Measurements from ENCODE around the gene EBI3.
A peak's percentile ranks its signal among the peaks of the same experiment; 100 is the strongest.

EBI3 gene
- 0 to 0.17 (median 0) reads per million in 3 donors for total RNA-seq

DNA sequence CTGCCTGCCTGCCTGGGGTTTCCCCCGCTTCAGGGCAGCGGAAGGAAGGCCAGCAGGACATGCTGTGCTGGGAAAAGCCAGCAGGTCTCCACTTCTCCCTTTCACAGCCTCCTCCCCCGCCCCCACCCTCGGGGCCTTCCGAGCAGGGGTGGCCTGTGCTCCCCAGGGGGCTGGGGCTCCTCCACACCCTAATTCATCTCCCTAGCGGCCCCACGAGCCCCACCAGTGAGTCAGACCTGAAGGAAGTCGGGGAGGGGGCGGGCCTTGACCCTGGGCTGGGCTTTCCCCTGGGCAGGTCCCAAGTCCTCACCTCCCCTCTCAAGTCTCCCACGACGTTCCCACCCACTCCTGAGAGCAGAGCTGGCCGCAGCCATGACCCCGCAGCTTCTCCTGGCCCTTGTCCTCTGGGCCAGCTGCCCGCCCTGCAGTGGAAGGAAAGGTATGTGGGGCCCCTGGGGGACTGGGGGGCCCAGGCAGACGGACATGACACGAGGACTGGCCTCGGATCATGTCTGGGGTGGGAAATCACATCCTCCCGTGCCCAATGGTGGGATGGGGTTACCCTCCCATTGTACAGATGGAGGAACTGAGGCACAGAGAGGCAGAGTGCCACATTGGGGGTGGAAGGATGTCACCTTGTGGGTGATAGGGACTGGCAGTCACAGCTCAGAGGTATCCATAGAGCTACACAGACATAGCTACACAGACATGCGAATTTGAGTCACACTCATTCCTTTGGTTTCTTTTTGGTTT lies at the start of gene EBI3:
Gene EBI3, plus strand, starts transcription at position 345 of the 753 bp plus-strand sequence. Its CDS starts 28 bp downstream, at position 373.
- no peak for DNase-seq

DNA sequence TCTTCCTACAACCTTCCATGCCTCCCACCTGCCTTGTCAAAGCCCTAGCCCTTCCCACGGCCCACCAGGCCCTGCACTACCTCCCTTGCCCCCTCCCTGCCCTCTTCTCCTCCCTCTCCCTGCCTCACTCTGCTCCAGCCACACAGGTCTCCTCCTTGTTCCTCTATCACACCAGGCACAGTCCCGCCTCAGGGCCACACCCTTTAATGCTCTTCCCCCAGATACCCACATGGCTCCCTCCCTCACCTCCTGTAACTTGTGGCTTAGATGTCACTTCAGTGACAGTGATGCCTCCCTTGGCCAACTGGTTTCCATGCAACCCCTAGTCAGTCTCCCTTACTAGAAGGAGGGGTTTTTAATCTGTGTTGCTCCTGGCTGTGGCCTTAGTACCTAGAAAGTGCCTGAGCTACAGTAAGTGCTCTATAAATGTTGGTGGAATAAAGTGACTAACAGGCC lies 48.2 kb upstream of the EBI3 start:
- no peak overlapping the region for H3K4me3 ChIP-seq (ENCODE audit: insufficient read depth, low read depth, low read length, poor library complexity, severe bottlenecking)
- DNase-seq = no peak
- H3K4me1 ChIP-seq (ENCODE audit: control insufficient read depth, insufficient read depth, low read length, poor library complexity, severe bottlenecking) = peaks cover 21% of the 10 kb centered on the region
- H3K27me3 ChIP-seq (replicated peaks; ENCODE audit: control insufficient read depth, insufficient read depth, low read length, poor library complexity, severe bottlenecking) = no peaks in the 10 kb centered on the region
- H3K36me3 ChIP-seq (ENCODE audit: control insufficient read depth, insufficient read depth, low read length) = peaks cover 12% of the 10 kb centered on the region
- H3K27ac ChIP-seq (ENCODE audit: insufficient read depth, low read length, poor library complexity, severe bottlenecking) = no peak overlapping the region
- no peaks in the 10 kb centered on the region for H3K9me3 ChIP-seq (ENCODE audit: control insufficient read depth, low read length)

More for the DNA sequence above, at the start of gene EBI3:
- Histone ChIP-seq H3K27me3 (replicated peaks; ENCODE audit: control insufficient read depth, insufficient read depth, low read length, poor library complexity, severe bottlenecking) (peaks cover 14% of the 10 kb centered on the region), H3K9me3 (ENCODE audit: control insufficient read depth, low read length) (no peaks in the 10 kb centered on the region), H3K36me3 (ENCODE audit: control insufficient read depth, insufficient read depth, low read length) (no peaks in the 10 kb centered on the region), H3K4me1 (ENCODE audit: control insufficient read depth, insufficient read depth, low read length, poor library complexity, severe bottlenecking) (no peaks in the 10 kb centered on the region), H3K27ac (ENCODE audit: insufficient read depth, low read length, poor library complexity, severe bottlenecking) (no peak within 1 kb of the TSS), H3K4me3 (ENCODE audit: insufficient read depth, low read depth, low read length, poor library complexity, severe bottlenecking) (no peak within 1 kb of the TSS)

GRCh38 chr19:4182084-4182810 lies 47.1 kb upstream of the EBI3 start, which contains the start of the genes ANKRD24 and SIRT6:
Gene ANKRD24, plus strand, starts transcription at chr19:4182689. Its CDS starts 3,737 bp downstream, at chr19:4186426.
Gene SIRT6, minus strand, starts transcription at chr19:4182563. Its CDS starts 24 bp downstream, at chr19:4182539.
- Histone ChIP-seq H3K4me3 (ENCODE audit: insufficient read depth, low read depth, low read length, poor library complexity, severe bottlenecking) (peak within 1 kb of the TSS; percentile 90), H3K27ac (ENCODE audit: insufficient read depth, low read length, poor library complexity, severe bottlenecking) (peak within 1 kb of the TSS; percentile 86), H3K9me3 (ENCODE audit: control insufficient read depth, low read length) (no peaks in the 10 kb centered on the region), H3K4me1 (ENCODE audit: control insufficient read depth, insufficient read depth, low read length, poor library complexity, severe bottlenecking) (peaks cover 21% of the 10 kb centered on the region), H3K36me3 (ENCODE audit: control insufficient read depth, insufficient read depth, low read length) (peaks cover 5% of the 10 kb centered on the region), H3K27me3 (replicated peaks; ENCODE audit: control insufficient read depth, insufficient read depth, low read length, poor library complexity, severe bottlenecking) (no peaks in the 10 kb centered on the region)
- DNase-seq = peak; percentile 90 to 95 (median 93)

GRCh38 chr19:4183967-4184717 lies 45.2 kb upstream of the EBI3 start:
- Histone ChIP-seq H3K27me3 (replicated peaks; ENCODE audit: control insufficient read depth, insufficient read depth, low read length, poor library complexity, severe bottlenecking) (no peaks in the 10 kb centered on the region), H3K4me1 (ENCODE audit: control insufficient read depth, insufficient read depth, low read length, poor library complexity, severe bottlenecking) (peaks cover 21% of the 10 kb centered on the region), H3K9me3 (ENCODE audit: control insufficient read depth, low read length) (no peaks in the 10 kb centered on the region), H3K36me3 (ENCODE audit: control insufficient read depth, insufficient read depth, low read length) (peaks cover 3% of the 10 kb centered on the region), H3K4me3 (ENCODE audit: insufficient read depth, low read depth, low read length, poor library complexity, severe bottlenecking) (no peak overlapping the region), H3K27ac (ENCODE audit: insufficient read depth, low read length, poor library complexity, severe bottlenecking) (no peak overlapping the region)
- no peak for DNase-seq

DNA sequence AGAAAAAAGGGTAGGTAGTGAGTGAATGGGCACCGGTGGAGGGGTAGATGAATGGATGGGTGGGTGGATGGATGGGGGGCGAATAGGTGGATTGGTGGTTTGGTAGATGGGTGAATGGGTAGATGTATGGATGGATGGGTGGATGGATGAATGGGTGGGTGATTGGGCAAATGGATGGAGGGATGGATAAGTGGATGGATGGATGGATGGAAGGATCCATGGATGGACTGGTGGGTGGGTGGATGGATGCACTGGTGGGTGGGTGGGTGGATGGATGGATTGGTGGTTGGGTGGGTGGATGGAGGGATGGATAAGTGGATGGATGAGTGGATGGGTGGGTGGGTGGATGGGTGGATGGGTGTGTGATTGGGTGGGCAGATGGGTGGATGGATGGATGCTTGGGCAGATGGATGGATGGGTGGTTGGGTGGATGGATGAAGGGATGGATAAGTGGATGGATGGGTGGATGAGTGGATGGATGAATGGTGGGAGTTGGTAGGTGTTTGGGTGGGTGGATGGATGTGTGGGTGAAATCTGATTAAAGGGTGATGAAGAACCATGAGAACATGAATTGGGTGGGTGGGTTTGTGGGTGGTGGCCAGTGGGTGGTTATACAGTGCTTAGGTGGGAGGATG lies 44.5 kb upstream of the EBI3 start:
- Histone ChIP-seq H3K4me1 (ENCODE audit: control insufficient read depth, insufficient read depth, low read length, poor library complexity, severe bottlenecking) (peaks cover 21% of the 10 kb centered on the region), H3K9me3 (ENCODE audit: control insufficient read depth, low read length) (no peaks in the 10 kb centered on the region), H3K4me3 (ENCODE audit: insufficient read depth, low read depth, low read length, poor library complexity, severe bottlenecking) (no peak overlapping the region), H3K27ac (ENCODE audit: insufficient read depth, low read length, poor library complexity, severe bottlenecking) (no peak overlapping the region), H3K36me3 (ENCODE audit: control insufficient read depth, insufficient read depth, low read length) (peaks cover under 1% of the 10 kb centered on the region), H3K27me3 (replicated peaks; ENCODE audit: control insufficient read depth, insufficient read depth, low read length, poor library complexity, severe bottlenecking) (no peaks in the 10 kb centered on the region)
- DNase-seq = no peak

GRCh38 chr19:4185413-4186086 lies 43.8 kb upstream of the EBI3 start:
- Histone ChIP-seq H3K27me3 (replicated peaks; ENCODE audit: control insufficient read depth, insufficient read depth, low read length, poor library complexity, severe bottlenecking) (no peaks in the 10 kb centered on the region), H3K27ac (ENCODE audit: insufficient read depth, low read length, poor library complexity, severe bottlenecking) (no peak overlapping the region), H3K4me3 (ENCODE audit: insufficient read depth, low read depth, low read length, poor library complexity, severe bottlenecking) (no peak overlapping the region), H3K9me3 (ENCODE audit: control insufficient read depth, low read length) (no peaks in the 10 kb centered on the region), H3K36me3 (ENCODE audit: control insufficient read depth, insufficient read depth, low read length) (no peaks in the 10 kb centered on the region), H3K4me1 (ENCODE audit: control insufficient read depth, insufficient read depth, low read length, poor library complexity, severe bottlenecking) (peaks cover 17% of the 10 kb centered on the region)
- DNase-seq = no peak

- Histone ChIP-seq H3K27me3 (replicated peaks; ENCODE audit: control insufficient read depth, insufficient read depth, low read length, poor library complexity, severe bottlenecking) (no peaks in the 10 kb centered on the region), H3K27ac (ENCODE audit: insufficient read depth, low read length, poor library complexity, severe bottlenecking) (no peak overlapping the region), H3K36me3 (ENCODE audit: control insufficient read depth, insufficient read depth, low read length) (no peaks in the 10 kb centered on the region), H3K4me3 (ENCODE audit: insufficient read depth, low read depth, low read length, poor library complexity, severe bottlenecking) (no peak overlapping the region), H3K4me1 (ENCODE audit: control insufficient read depth, insufficient read depth, low read length, poor library complexity, severe bottlenecking) (peaks cover 9% of the 10 kb centered on the region), H3K9me3 (ENCODE audit: control insufficient read depth, low read length) (no peaks in the 10 kb centered on the region)
- peak; percentile 28 to 58 (median 50) for DNase-seq
These were observed 43.0 kb upstream of the EBI3 start for GRCh38 chr19:4186087-4186993.

DNA sequence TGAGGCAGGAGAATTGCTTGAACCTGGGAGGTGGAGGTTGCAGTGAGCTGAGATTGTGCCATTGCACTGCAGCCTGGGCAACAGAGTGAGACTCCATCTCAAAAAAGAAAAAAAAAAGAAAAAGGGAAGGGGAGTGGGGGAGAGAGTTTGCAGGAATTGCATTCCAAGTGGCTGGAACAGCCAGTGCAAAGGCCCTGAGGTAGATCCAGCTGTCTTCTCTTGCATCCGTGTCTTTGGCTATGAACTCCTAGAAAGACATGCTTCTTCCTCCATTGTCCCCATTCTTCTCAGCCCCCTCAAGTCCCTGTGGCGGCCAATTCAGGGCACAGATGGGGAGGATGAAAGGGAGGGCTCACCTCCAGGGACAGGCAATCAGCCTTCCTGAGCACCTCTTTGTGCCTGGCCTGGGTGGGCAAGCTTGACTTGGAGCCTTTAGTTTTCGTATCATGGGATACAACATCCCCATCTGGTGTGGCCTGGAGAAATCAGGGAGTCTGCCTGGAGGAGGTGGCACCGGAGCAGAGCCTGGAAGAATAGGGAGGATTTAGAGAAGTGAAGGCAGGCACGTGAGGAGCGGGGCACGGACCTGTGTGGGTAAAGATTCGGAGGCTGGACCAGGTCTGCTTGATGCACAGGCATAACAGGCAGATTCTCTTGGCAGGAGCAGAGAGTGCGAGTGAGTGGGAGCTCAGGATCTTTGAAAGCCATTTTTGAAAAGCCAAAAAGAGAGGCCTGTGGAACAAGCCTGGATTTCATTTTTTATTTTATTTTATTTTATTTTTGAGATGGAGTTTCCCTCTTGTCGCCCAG lies 41.8 kb upstream of the EBI3 start:
- no peak for DNase-seq
- H3K4me1 ChIP-seq (ENCODE audit: control insufficient read depth, insufficient read depth, low read length, poor library complexity, severe bottlenecking) = no peaks in the 10 kb centered on the region
- H3K27me3 ChIP-seq (replicated peaks; ENCODE audit: control insufficient read depth, insufficient read depth, low read length, poor library complexity, severe bottlenecking) = no peaks in the 10 kb centered on the region
- no peaks in the 10 kb centered on the region for H3K9me3 ChIP-seq (ENCODE audit: control insufficient read depth, low read length)
- H3K27ac ChIP-seq (ENCODE audit: insufficient read depth, low read length, poor library complexity, severe bottlenecking) = no peak overlapping the region
- no peak overlapping the region for H3K4me3 ChIP-seq (ENCODE audit: insufficient read depth, low read depth, low read length, poor library complexity, severe bottlenecking)
- no peaks in the 10 kb centered on the region for H3K36me3 ChIP-seq (ENCODE audit: control insufficient read depth, insufficient read depth, low read length)

All from effector memory CD4-positive, alpha-beta T cell (primary cell).